K562 (cell line): ENCODE data around the gene PDZD8. TPM values are rescaled to one million over a fixed set of nuclear protein-coding genes. Genes with fewer than 3 reads are reported as not detected.

ENCODE experiments used
- CBX3 ChIP-seq, 2 experiments: IDR thresholded peaks; 1 replicate in 1 of 2; 2 replicates in 1 of 2; pipeline ENCODE4 v1.6.1; 2012; ENCODE audit warnings: inconsistent platforms in 2 of 2, low read length in 2 of 2, borderline replicate concordance in 1 of 2, control low read depth in 1 of 2
- CBX8 ChIP-seq: fragments of 200-600 bp; sonication (generic); IDR thresholded peaks from 2 replicates; pipeline ENCODE4 v1.6.1; 2012; ENCODE audit warnings: borderline replicate concordance, mixed run types, low read depth, mild to moderate bottlenecking, moderate library complexity, mixed read lengths, low read length, control low read depth, inconsistent platforms; ENCODE audit not compliant: poor library complexity, severe bottlenecking; ENCODE audit errors: extremely low read depth
- CGGBP1 ChIP-seq: fragments of 250-450 bp; sonication (Bioruptor Pico); IDR thresholded peaks from 2 replicates; pipeline ENCODE4 v1.9.0; 2021; ENCODE audit warnings: mild to moderate bottlenecking
- FOXA3 ChIP-seq, 2 experiments: fragments of 450-650 bp in 1 of 2; sonication (generic) in 1 of 2; formaldehyde crosslinking; IDR thresholded peaks in 1 of 2; conservative IDR thresholded peaks in 1 of 2; 2 replicates each; pipeline versions ENCODE4 v1.4.0 to v1.8.0; 2020 to 2022; ENCODE audit warnings: mild to moderate bottlenecking in 2 of 2, missing genetic modification reagents in 1 of 2
- HDAC3 ChIP-seq: fragments of 450-650 bp; IDR thresholded peaks from 2 replicates; pipeline ENCODE4 v1.6.1; 2018; ENCODE audit warnings: borderline replicate concordance, mild to moderate bottlenecking, moderate library complexity; ENCODE audit not compliant: partially characterized antibody
- HES1 ChIP-seq: fragments of 450-650 bp; IDR thresholded peaks from 2 replicates; pipeline ENCODE4 v1.6.1; 2016; ENCODE audit warnings: low read depth, mild to moderate bottlenecking, moderate library complexity
- HNRNPK ChIP-seq: fragments of 200-400 bp; formaldehyde crosslinking; IDR thresholded peaks from one replicate; pipeline ENCODE4 v1.6.1; 2018; ENCODE audit warnings: mild to moderate bottlenecking, low read depth, low read length; ENCODE audit not compliant: poor library complexity, severe bottlenecking
- HNRNPLL ChIP-seq: fragments of 200-400 bp; formaldehyde crosslinking; IDR thresholded peaks from 2 replicates; pipeline ENCODE4 v1.6.1; 2017; ENCODE audit warnings: low read length, low read depth, mild to moderate bottlenecking; ENCODE audit not compliant: poor library complexity, severe bottlenecking
- KAT7 ChIP-seq: sonication (generic); formaldehyde crosslinking; IDR thresholded peaks from 2 replicates; pipeline ENCODE4 v1.8.0; 2022; ENCODE audit warnings: missing genetic modification reagents, mild to moderate bottlenecking, borderline replicate concordance
- MYC ChIP-seq, 2 experiments: fragments of 250-450 bp in 1 of 2; sonication (Bioruptor Pico) in 1 of 2; IDR thresholded peaks; 2 replicates each; pipeline versions ENCODE4 v1.5.1 to v1.6.1; 2012 to 2021; ENCODE audit warnings: low read depth in 2 of 2, borderline replicate concordance in 1 of 2, improper control_type of control experiment in 1 of 2, low read length in 1 of 2, mild to moderate bottlenecking in 1 of 2, moderate library complexity in 1 of 2
- MYNN ChIP-seq, 2 experiments: sonication (generic); formaldehyde crosslinking in 1 of 2; IDR thresholded peaks; 2 replicates each; pipeline versions ENCODE4 v1.5.0 to v1.6.1; 2016 to 2020; ENCODE audit warnings: antibody characterized with exemption in 1 of 2, missing genetic modification reagents in 1 of 2
- NR3C1 ChIP-seq: sonication (generic); formaldehyde crosslinking; IDR thresholded peaks from 2 replicates; pipeline ENCODE4 v1.8.1; 2022; ENCODE audit warnings: missing genetic modification reagents
- OTX1 ChIP-seq: fragments of 450-650 bp; formaldehyde crosslinking; IDR thresholded peaks from 2 replicates; pipeline ENCODE4 v1.4.0; 2022; ENCODE audit warnings: mild to moderate bottlenecking
- POLR3A ChIP-seq: IDR thresholded peaks from 2 replicates; pipeline ENCODE4 v1.6.1; 2011; ENCODE audit warnings: borderline replicate concordance, mild to moderate bottlenecking, moderate library complexity; ENCODE audit not compliant: insufficient read length, insufficient read depth; ENCODE audit errors: extremely low read depth
- RAD21 ChIP-seq, 2 experiments: fragments of 250-450 bp in 1 of 2; fragments of 450-650 bp in 1 of 2; sonication (Bioruptor Pico) in 1 of 2; formaldehyde crosslinking in 1 of 2; IDR thresholded peaks in 1 of 2; conservative IDR thresholded peaks in 1 of 2; 2 replicates each; pipeline versions ENCODE4 v1.4.0 to v1.8.0; 2020 to 2022; ENCODE audit warnings: mild to moderate bottlenecking in 2 of 2, moderate library complexity in 1 of 2
- RCOR1 ChIP-seq, 2 experiments: IDR thresholded peaks; 2 replicates each; pipeline ENCODE4 v1.6.1; 2012; ENCODE audit warnings: low read depth in 2 of 2, low read length in 2 of 2, borderline replicate concordance in 1 of 2, improper control_type of control experiment in 1 of 2
- SMARCB1 ChIP-seq: IDR thresholded peaks from 2 replicates; pipeline ENCODE4 v1.6.1; 2011; ENCODE audit warnings: improper control_type of control experiment, low read depth; ENCODE audit not compliant: insufficient read length
- TCF3 ChIP-seq: sonication (generic); formaldehyde crosslinking; IDR thresholded peaks from 2 replicates; pipeline ENCODE4 v1.4.0; 2020; ENCODE audit warnings: mild to moderate bottlenecking, missing genetic modification reagents
- TEAD2 ChIP-seq: fragments of 450-650 bp; IDR thresholded peaks from 2 replicates; pipeline ENCODE4 v1.6.1; 2016; ENCODE audit warnings: missing genetic modification characterization, control low read depth, missing compliant biosample characterization
- ZNF274 ChIP-seq: IDR thresholded peaks from 2 replicates; pipeline ENCODE4 v1.6.1; 2011; ENCODE audit warnings: low read depth, mild to moderate bottlenecking, low read length, moderate library complexity, borderline replicate concordance
- ZNF41 ChIP-seq: fragments of 250-450 bp; sonication (Bioruptor Pico); conservative IDR thresholded peaks from 2 replicates; pipeline ENCODE4 v1.4.0; 2020; ENCODE audit warnings: mild to moderate bottlenecking
- ZNF589 ChIP-seq: fragments of 200-800 bp; sonication (Bioruptor generic); IDR thresholded peaks from 2 replicates; pipeline ENCODE4 v1.6.1; 2016; ENCODE audit warnings: low read depth, missing genetic modification characterization, missing compliant biosample characterization
- ZNF830 ChIP-seq: fragments of 250-450 bp; sonication (Bioruptor Pico); IDR thresholded peaks from 2 replicates; pipeline ENCODE4 v1.5.0; 2021; ENCODE audit warnings: mild to moderate bottlenecking
- polyA plus RNA-seq, 8 experiments: library from polyadenylated mRNA; depleted of rRNA in 4 of 8; stranded (reverse) in 5 of 8; unstranded in 3 of 8; fragments of >200 nt; fragmentation: Nextera tagmentation in 2 of 8; fragmentation: Illumina TruSeq in 1 of 8; extraction: Ambion mirVana in 2 of 8; extraction: Trizol in 1 of 8; gene quantifications; 2 replicates each; pipeline versions ENCODE4 v1.2.1 to v1.2.3, GENCODE V29; 2011 to 2014; ENCODE audit warnings: inconsistent platforms in 1 of 8, missing spikeins in 1 of 8
- total RNA-seq, 7 experiments: library from RNA; depleted of rRNA in 6 of 7; stranded (reverse); fragments of >200 nt in 6 of 7; fragmentation: Illumina TruSeq in 2 of 7; extraction: Trizol in 2 of 7; gene quantifications; 2 replicates each; pipeline versions ENCODE4 v1.2.1 to v1.2.3, GENCODE V29; 2011 to 2021; ENCODE audit warnings: low replicate concordance in 1 of 7
- TF ChIP-seq, protein P1 (sequence below): fragments of 450-650 bp; IDR thresholded peaks from 2 replicates; pipeline ENCODE4 v1.6.1; 2016

Gene PDZD8
- total and polyA plus RNA-seq, 9 of the 15 experiments (the other 6 are each of a cell fraction or from before 2014, with no cell fraction given): 5.5 to 53.4 (median 36.8) TPM

- TF ChIP-seq RCOR1 (IDR thresholded peaks at IDR 0.05; ENCODE audit: borderline replicate concordance in 1 of 2, low read depth in 2 of 2, low read length in 2 of 2): peak in 1 of 2 experiments; percentile 41; a peak in 1 of 4 replicates
- no peak for TF ChIP-seq KAT7 (CRISPR knock-in tag)
- TF ChIP-seq CGGBP1 (CRISPR knock-in tag): no peak
- no peak for TF ChIP-seq CBX8
- TF ChIP-seq ZNF589: no peak
- no peak for TF ChIP-seq NR3C1
- TF ChIP-seq HDAC3: no peak
- no peak for TF ChIP-seq HNRNPK
- TF ChIP-seq POLR3A: no peak
- TF ChIP-seq HES1: no peak
- no peak for TF ChIP-seq ZNF274
- no peak; a peak in 1 of 3 replicates for TF ChIP-seq CBX3 (IDR thresholded peaks at IDR 0.05; ENCODE audit: borderline replicate concordance in 1 of 2, low read length in 2 of 2)
- no peak for TF ChIP-seq MYNN (IDR thresholded peaks at IDR 0.05)
- TF ChIP-seq MYNN (CRISPR knock-in tag; IDR thresholded peaks at IDR 0.05): no peak
- no peak for TF ChIP-seq MYC (IDR thresholded peaks at IDR 0.05; ENCODE audit: low read depth, low read length)
- TF ChIP-seq MYC (CRISPR knock-in tag; IDR thresholded peaks at IDR 0.05; ENCODE audit: borderline replicate concordance, low read depth): no peak
- TF ChIP-seq ZNF830: no peak
- no peak for TF ChIP-seq SMARCB1
- no peak for TF ChIP-seq HNRNPLL
- no peak for TF ChIP-seq TEAD2 (tag)
- no peak for TF ChIP-seq FOXA3 (CRISPR knock-in tag; conservative IDR thresholded peaks at IDR 0.05 in 1 of 2, IDR thresholded peaks at IDR 0.05 in 1 of 2)
- TF ChIP-seq TCF3: 0 out of 2 replicates have a peak, but pooled peaks have one; percentile 14
- TF ChIP-seq RAD21 (CRISPR knock-in tag; conservative IDR thresholded peaks at IDR 0.05 in 1 of 2, IDR thresholded peaks at IDR 0.05 in 1 of 2): no peak
- no peak for TF ChIP-seq OTX1 (CRISPR knock-in tag)
- TF ChIP-seq, protein P1, sequence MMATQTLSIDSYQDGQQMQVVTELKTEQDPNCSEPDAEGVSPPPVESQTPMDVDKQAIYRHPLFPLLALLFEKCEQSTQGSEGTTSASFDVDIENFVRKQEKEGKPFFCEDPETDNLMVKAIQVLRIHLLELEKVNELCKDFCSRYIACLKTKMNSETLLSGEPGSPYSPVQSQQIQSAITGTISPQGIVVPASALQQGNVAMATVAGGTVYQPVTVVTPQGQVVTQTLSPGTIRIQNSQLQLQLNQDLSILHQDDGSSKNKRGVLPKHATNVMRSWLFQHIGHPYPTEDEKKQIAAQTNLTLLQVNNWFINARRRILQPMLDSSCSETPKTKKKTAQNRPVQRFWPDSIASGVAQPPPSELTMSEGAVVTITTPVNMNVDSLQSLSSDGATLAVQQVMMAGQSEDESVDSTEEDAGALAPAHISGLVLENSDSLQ: peak; percentile 28; the same call in 1 of the 2 replicates
- no peak for TF ChIP-seq ZNF41 (CRISPR knock-in tag)
These were observed 102.8 kb downstream of the PDZD8 start (continued) for GRCh38 chr10:117272195-117273076.
